Endometrial microvascular endothelial cells (primary cell): Measurements from ENCODE around the gene TAPBPL. TPM values are rescaled to one million over a fixed set of nuclear protein-coding genes. Genes with fewer than 3 reads are reported as not detected.
"Not testable (repeated sequence)": the region's sequence is repeated elsewhere in the genome, so short reads cannot be mapped to it uniquely, and the experiment has no call there.

ENCODE experiments used
- in situ Hi-C: cut with HindIII; loops from 2 replicates; pipeline ENCODE4 v1.10.0; 2017; ENCODE audit warnings: low sequenced_read_pairs, low pct_unique_long_range_greater_than_20kb; ENCODE audit errors: inconsistent ontology term
- total RNA-seq: library from RNA; depleted of rRNA; stranded (reverse); fragments of >200 nt; gene quantifications from one replicate; pipeline ENCODE4 v1.2.3, GENCODE V29; 2015; ENCODE audit errors: inconsistent ontology term

The TAPBPL gene
- total RNA-seq, 1 donor from 2014 or later, result 18.2 TPM

GRCh38 chr12:6475233-6475975, 23.6 kb downstream of the TAPBPL start:
- in situ Hi-C loops, result not testable (repeated sequence)

- in situ Hi-C loops, result no loop called here
These were observed 24.6 kb downstream of the TAPBPL start for GRCh38 chr12:6476489-6476888.

- in situ Hi-C loops, result not testable (repeated sequence)
These were observed 25.9 kb downstream of the TAPBPL start for GRCh38 chr12:6477601-6478377.

GRCh38 chr12:6478416-6478815, 26.6 kb downstream of the TAPBPL start:
- in situ Hi-C loops, result no loop called here

- in situ Hi-C loops, result no loop called here
These were observed 36.4 kb downstream of the TAPBPL start for GRCh38 chr12:6488240-6488639.

GRCh38 chr12:6489449-6489848, 37.6 kb downstream of the TAPBPL start:
- in situ Hi-C loops, result no loop called here

- in situ Hi-C loops, result not testable (repeated sequence)
These were observed 38.8 kb downstream of the TAPBPL start for GRCh38 chr12:6490673-6491072.

- in situ Hi-C loops, result no loop called here
These were observed 41.1 kb downstream of the TAPBPL start, which contains the start of gene MRPL51 for GRCh38 chr12:6492838-6493496. TSS of gene MRPL51 (minus strand) at chr12:6493262. CDS start at chr12:6493136, 126 bp downstream.

GRCh38 chr12:6493497-6494257, 41.8 kb downstream of the TAPBPL start, which contains the start of gene NCAPD2:
TSS of gene NCAPD2 (plus strand) at chr12:6494102. CDS start at chr12:6495099, 997 bp downstream.
- in situ Hi-C loops, result no loop called here

- in situ Hi-C loops, result no loop called here
These were observed 42.5 kb downstream of the TAPBPL start for GRCh38 chr12:6494258-6494743.

GRCh38 chr12:6494968-6495367, 43.1 kb downstream of the TAPBPL start:
- in situ Hi-C loops, result no loop called here

GRCh38 chr12:6497291-6497690, 45.4 kb downstream of the TAPBPL start:
- in situ Hi-C loops, result not testable (repeated sequence)

GRCh38 chr12:6500466-6500865, 48.6 kb downstream of the TAPBPL start:
- in situ Hi-C loops, result no loop called here

GRCh38 chr12:6507102-6507998, 55.5 kb downstream of the TAPBPL start:
- in situ Hi-C loops, result no loop called here

GRCh38 chr12:6508087-6508486, 56.2 kb downstream of the TAPBPL start:
- in situ Hi-C loops, result no loop called here
